Type B pancreatic cell (in vitro differentiated cells): ENCODE results near the gene ZNF444. TPM values are rescaled to one million over a fixed set of nuclear protein-coding genes. Genes with fewer than 3 reads are reported as not detected.
"Not testable (repeated sequence)": the region's sequence is repeated elsewhere in the genome, so short reads cannot be mapped to it uniquely, and the experiment has no call there.

Source experiments
- DNase-seq: peaks from one replicate; pipeline ENCODE4 v3.0.0; 2021; ENCODE audit warnings: mixed read lengths; ENCODE audit not compliant: unreplicated experiment; ENCODE audit errors: extremely low spot score
- H3K27ac Mint-ChIP-seq: 2 replicates; pipeline ENCODE4 v1.8.0; 2021; ENCODE audit warnings: mild to moderate bottlenecking, mixed read lengths
- H3K27me3 Mint-ChIP-seq: 2 replicates; pipeline ENCODE4 v1.8.0; 2021; ENCODE audit warnings: mixed read lengths
- H3K36me3 Mint-ChIP-seq: 2 replicates; pipeline ENCODE4 v1.8.0; 2021; ENCODE audit warnings: mixed read lengths
- H3K4me1 Mint-ChIP-seq: one replicate; pipeline ENCODE4 v1.8.0; 2021; ENCODE audit warnings: mixed read lengths; ENCODE audit not compliant: unreplicated experiment
- H3K4me3 Mint-ChIP-seq: 2 replicates; pipeline ENCODE4 v1.8.0; 2021; ENCODE audit warnings: mild to moderate bottlenecking, mixed read lengths
- H3K9me3 Mint-ChIP-seq: 2 replicates; pipeline ENCODE4 v1.8.0; 2021; ENCODE audit warnings: mixed read lengths
- total RNA-seq: library from RNA; stranded (reverse); gene quantifications from 2 replicates; pipeline ENCODE4 v1.2.1, GENCODE V29; 2021; ENCODE audit warnings: low replicate concordance
- TF ChIP-seq, protein P1 (sequence below): fragments of 200-600 bp; sonication (generic); conservative IDR thresholded peaks from 2 replicates; pipeline ENCODE4 v1.5.0; 2021; ENCODE audit warnings: antibody characterized with exemption, mild to moderate bottlenecking

The ZNF444 gene
- total RNA-seq, 1 donor from 2014 or later, result 40.7 TPM

DNA sequence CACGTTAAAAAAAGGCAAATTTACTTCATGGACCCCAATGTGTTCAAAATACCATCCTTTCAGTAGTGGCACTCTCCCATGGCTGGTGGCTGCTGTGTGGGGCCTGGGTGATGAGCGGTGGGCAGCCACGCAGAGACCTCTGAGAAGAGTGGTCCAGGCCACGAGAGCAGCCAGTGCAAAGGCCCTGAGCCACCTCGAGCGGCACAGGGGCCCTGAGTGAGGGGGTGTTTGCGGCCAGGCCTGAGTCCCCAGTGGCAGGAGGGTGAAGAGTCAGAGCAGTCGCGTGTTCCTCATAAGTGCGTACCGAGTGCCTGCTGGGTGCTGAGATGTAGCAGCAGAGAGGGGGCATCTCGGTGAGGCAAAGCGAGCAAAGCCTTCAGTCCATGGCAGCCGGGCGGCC is 7.0 kb downstream of the ZNF444 start:
- no peaks in the 10 kb centered on the region for H3K27me3 Mint-ChIP-seq
- peaks cover 17% of the 10 kb centered on the region for H3K36me3 Mint-ChIP-seq
- TF ChIP-seq, protein P1, sequence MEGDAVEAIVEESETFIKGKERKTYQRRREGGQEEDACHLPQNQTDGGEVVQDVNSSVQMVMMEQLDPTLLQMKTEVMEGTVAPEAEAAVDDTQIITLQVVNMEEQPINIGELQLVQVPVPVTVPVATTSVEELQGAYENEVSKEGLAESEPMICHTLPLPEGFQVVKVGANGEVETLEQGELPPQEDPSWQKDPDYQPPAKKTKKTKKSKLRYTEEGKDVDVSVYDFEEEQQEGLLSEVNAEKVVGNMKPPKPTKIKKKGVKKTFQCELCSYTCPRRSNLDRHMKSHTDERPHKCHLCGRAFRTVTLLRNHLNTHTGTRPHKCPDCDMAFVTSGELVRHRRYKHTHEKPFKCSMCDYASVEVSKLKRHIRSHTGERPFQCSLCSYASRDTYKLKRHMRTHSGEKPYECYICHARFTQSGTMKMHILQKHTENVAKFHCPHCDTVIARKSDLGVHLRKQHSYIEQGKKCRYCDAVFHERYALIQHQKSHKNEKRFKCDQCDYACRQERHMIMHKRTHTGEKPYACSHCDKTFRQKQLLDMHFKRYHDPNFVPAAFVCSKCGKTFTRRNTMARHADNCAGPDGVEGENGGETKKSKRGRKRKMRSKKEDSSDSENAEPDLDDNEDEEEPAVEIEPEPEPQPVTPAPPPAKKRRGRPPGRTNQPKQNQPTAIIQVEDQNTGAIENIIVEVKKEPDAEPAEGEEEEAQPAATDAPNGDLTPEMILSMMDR, result no peak
- no peak overlapping the region for H3K4me3 Mint-ChIP-seq
- peaks cover 22% of the 10 kb centered on the region for H3K4me1 Mint-ChIP-seq
- H3K9me3 Mint-ChIP-seq, result no peaks in the 10 kb centered on the region
- no peak overlapping the region for H3K27ac Mint-ChIP-seq
- DNase-seq, result no peak

DNA sequence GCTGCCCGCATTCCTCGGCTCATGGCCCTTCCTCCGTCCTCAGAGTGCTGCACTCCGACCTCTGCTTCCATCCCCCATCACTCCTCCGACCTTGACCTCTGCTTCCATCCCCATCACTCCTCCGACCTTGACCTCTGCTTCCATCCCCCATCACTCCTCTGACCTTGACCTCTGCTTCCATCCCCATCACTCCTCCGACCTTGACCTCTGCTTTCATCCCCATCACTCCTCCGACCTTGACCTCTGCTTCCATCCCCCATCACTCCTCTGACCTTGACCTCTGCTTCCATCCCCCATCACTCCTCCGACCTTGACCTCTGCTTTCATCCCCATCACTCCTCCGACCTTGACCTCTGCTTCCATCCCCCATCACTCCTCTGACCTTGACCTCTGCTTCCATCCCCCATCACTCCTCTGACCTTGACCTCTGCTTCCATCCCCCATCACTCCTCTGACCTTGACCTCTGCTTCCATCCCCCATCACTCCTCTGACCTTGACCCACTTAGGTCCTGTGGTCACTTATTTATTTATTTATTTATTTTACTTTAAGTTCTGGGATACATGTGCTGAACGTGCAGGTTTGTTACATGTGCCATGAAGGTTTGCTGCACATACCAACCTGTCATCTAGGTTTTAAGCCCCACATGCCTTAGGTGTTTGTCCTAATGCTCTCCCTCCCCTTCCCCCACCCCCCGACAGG is 8.0 kb downstream of the ZNF444 start:
- not testable (repeated sequence) for H3K9me3 Mint-ChIP-seq, H3K27me3 Mint-ChIP-seq, H3K4me3 Mint-ChIP-seq, DNase-seq, H3K27ac Mint-ChIP-seq
- H3K36me3 Mint-ChIP-seq, result peaks cover 26% of the 10 kb centered on the region
- H3K4me1 Mint-ChIP-seq, result peaks cover 24% of the 10 kb centered on the region

GRCh38 chr19:56149656-56150038 is 8.6 kb downstream of the ZNF444 start:
- no peak for DNase-seq
- H3K36me3 Mint-ChIP-seq, result peaks cover 26% of the 10 kb centered on the region
- TF ChIP-seq, protein P1, result no peak
- H3K4me3 Mint-ChIP-seq, result no peak overlapping the region
- H3K4me1 Mint-ChIP-seq, result peaks cover 19% of the 10 kb centered on the region
- no peak overlapping the region for H3K27ac Mint-ChIP-seq
- no peaks in the 10 kb centered on the region for H3K27me3 Mint-ChIP-seq
- H3K9me3 Mint-ChIP-seq, result no peaks in the 10 kb centered on the region

DNA sequence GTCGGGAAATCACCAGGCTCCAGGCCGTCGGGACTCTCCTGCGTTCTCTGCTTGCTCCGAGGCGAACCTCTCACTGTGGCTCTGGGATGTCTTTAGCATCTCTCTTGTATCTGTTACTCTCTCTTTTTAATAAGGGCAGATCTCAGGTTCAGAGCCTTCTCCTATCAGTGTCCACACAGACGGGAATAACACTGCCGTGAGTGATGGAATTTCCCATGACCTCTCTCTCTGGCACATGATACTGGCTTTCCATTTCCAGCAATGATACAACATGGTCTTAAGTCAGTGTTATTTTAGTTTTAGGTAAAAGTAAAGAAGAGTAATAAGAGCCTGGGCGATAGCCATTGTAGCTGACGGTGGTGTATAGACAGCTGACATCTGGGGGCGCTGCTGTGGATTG is 9.3 kb downstream of the ZNF444 start:
- no peak overlapping the region for H3K4me3 Mint-ChIP-seq

GRCh38 chr19:56152644-56153043 is 11.6 kb downstream of the ZNF444 start:
- no peaks in the 10 kb centered on the region for H3K9me3 Mint-ChIP-seq

More for the DNA sequence above, 9.3 kb downstream of the ZNF444 start:
- H3K27me3 Mint-ChIP-seq, result no peaks in the 10 kb centered on the region
- no peak overlapping the region for H3K27ac Mint-ChIP-seq
- peaks cover 26% of the 10 kb centered on the region for H3K36me3 Mint-ChIP-seq
- H3K9me3 Mint-ChIP-seq, result no peaks in the 10 kb centered on the region
- TF ChIP-seq, protein P1, result no peak
- H3K4me1 Mint-ChIP-seq, result peaks cover 17% of the 10 kb centered on the region
- DNase-seq, result no peak

GRCh38 chr19:56153507-56153906 is 12.4 kb downstream of the ZNF444 start:
- DNase-seq, result no peak
- no peak overlapping the region for H3K27ac Mint-ChIP-seq
- H3K4me1 Mint-ChIP-seq, result peaks cover 17% of the 10 kb centered on the region
- H3K27me3 Mint-ChIP-seq, result no peaks in the 10 kb centered on the region
- TF ChIP-seq, protein P1, result no peak
- no peaks in the 10 kb centered on the region for H3K9me3 Mint-ChIP-seq
- peaks cover 32% of the 10 kb centered on the region for H3K36me3 Mint-ChIP-seq
- no peak overlapping the region for H3K4me3 Mint-ChIP-seq

More at GRCh38 chr19:56152644-56153043, 11.6 kb downstream of the ZNF444 start:
- H3K27me3 Mint-ChIP-seq, result no peaks in the 10 kb centered on the region
- peaks cover 17% of the 10 kb centered on the region for H3K4me1 Mint-ChIP-seq
- H3K36me3 Mint-ChIP-seq, result peaks cover 36% of the 10 kb centered on the region
- TF ChIP-seq, protein P1, result no peak
- H3K27ac Mint-ChIP-seq, result peak overlapping the region; percentile 36
- H3K4me3 Mint-ChIP-seq, result no peak overlapping the region
- no peak for DNase-seq
